Activated effector memory CD4-positive, alpha-beta T cell treated with anti-CD3 and anti-CD28 coated beads, Interleukin-2, amount 50 U/mL, for 16 hours (primary cell): ENCODE data around the gene MTHFD2.

Experiments used
- DNase-seq: peaks from one replicate; pipeline ENCODE4 v3.0.0-alpha.2; 2020

MTHFD2 gene

GRCh38 chr2:74232426-74232825 is 34.0 kb downstream of the MTHFD2 start:
- no peak for DNase-seq

- DNase-seq, result peak; percentile 6
Observed at GRCh38 chr2:74233648-74234047, 35.2 kb downstream of the MTHFD2 start.

- peak; percentile 37 for DNase-seq
Observed at GRCh38 chr2:74235041-74235440, 36.6 kb downstream of the MTHFD2 start.

- DNase-seq, result peak; percentile 28
Observed at GRCh38 chr2:74238879-74239278, 40.5 kb downstream of the MTHFD2 start.

- peak; percentile 34 for DNase-seq
Observed at GRCh38 chr2:74239346-74239745, 40.9 kb downstream of the MTHFD2 start.

- peak; percentile 16 for DNase-seq
Observed at GRCh38 chr2:74242354-74243071, 44.1 kb downstream of the MTHFD2 start.

GRCh38 chr2:74244286-74244685 is 45.9 kb downstream of the MTHFD2 start:
- no peak for DNase-seq

- no peak for DNase-seq
Observed at GRCh38 chr2:74246496-74247195, 48.2 kb downstream of the MTHFD2 start.

GRCh38 chr2:74249406-74250122 is 51.1 kb downstream of the MTHFD2 start:
- no peak for DNase-seq

- DNase-seq, result peak; percentile 82
Observed at GRCh38 chr2:74250189-74250631, 51.8 kb downstream of the MTHFD2 start.

GRCh38 chr2:74252036-74252435 is 53.6 kb downstream of the MTHFD2 start:
- no peak for DNase-seq

GRCh38 chr2:74252862-74253261 is 54.4 kb downstream of the MTHFD2 start:
- DNase-seq, result no peak

- DNase-seq, result no peak
Observed at GRCh38 chr2:74253306-74253970, 55.0 kb downstream of the MTHFD2 start.

GRCh38 chr2:74253971-74254310 is 55.5 kb downstream of the MTHFD2 start:
- DNase-seq, result no peak

- DNase-seq, result no peak
Observed at GRCh38 chr2:74255660-74256213, 57.3 kb downstream of the MTHFD2 start.

GRCh38 chr2:74259191-74259590 is 60.8 kb downstream of the MTHFD2 start:
- DNase-seq, result no peak

GRCh38 chr2:74259733-74260132 is 61.3 kb downstream of the MTHFD2 start:
- no peak for DNase-seq

- no peak for DNase-seq
Observed at GRCh38 chr2:74260495-74260894, 62.1 kb downstream of the MTHFD2 start.

- DNase-seq, result no peak
Observed at GRCh38 chr2:74261204-74261864, 62.9 kb downstream of the MTHFD2 start.

GRCh38 chr2:74262681-74263080 is 64.3 kb downstream of the MTHFD2 start:
- DNase-seq, result no peak

GRCh38 chr2:74264281-74264680 is 65.9 kb downstream of the MTHFD2 start:
- no peak for DNase-seq

- peak; percentile 80 for DNase-seq
Observed at GRCh38 chr2:74267068-74267467, 68.7 kb downstream of the MTHFD2 start.
